H9 (cell line): ENCODE results near the gene G2E3. TPM values are rescaled to one million over a fixed set of nuclear protein-coding genes. Genes with fewer than 3 reads are reported as not detected.
"Not testable (repeated sequence)": the region's sequence is repeated elsewhere in the genome, so short reads cannot be mapped to it uniquely, and the experiment has no call there.

Experiments used
- DNase-seq: peaks from one replicate; pipeline ENCODE4 v3.0.0-alpha.2; 2017
- H2AFZ ChIP-seq: one replicate; pipeline ENCODE4 v1.6.1; 2013; ENCODE audit warnings: mild to moderate bottlenecking, low read length, control low read depth, moderate library complexity
- H2AK5ac ChIP-seq: 2 replicates; pipeline ENCODE4 v1.6.1; 2013; ENCODE audit warnings: low read length, control low read depth, mixed read lengths; ENCODE audit not compliant: insufficient read length
- H2BK120ac ChIP-seq: one replicate; pipeline ENCODE4 v1.6.1; 2013; ENCODE audit warnings: low read depth, mild to moderate bottlenecking, low read length, control low read depth, inconsistent platforms; ENCODE audit not compliant: poor library complexity, severe bottlenecking
- H2BK12ac ChIP-seq: 2 replicates; pipeline ENCODE4 v1.6.1; 2013; ENCODE audit warnings: low read length, control low read depth, mixed read lengths, low read depth; ENCODE audit not compliant: insufficient read length
- H2BK15ac ChIP-seq: 2 replicates; pipeline ENCODE4 v1.6.1; 2013; ENCODE audit warnings: low read depth, low read length, control low read depth
- H2BK20ac ChIP-seq: one replicate; pipeline ENCODE4 v1.6.1; 2013; ENCODE audit warnings: low read depth, mild to moderate bottlenecking, low read length, control low read depth, inconsistent platforms; ENCODE audit not compliant: poor library complexity, severe bottlenecking
- H2BK5ac ChIP-seq: 2 replicates; pipeline ENCODE4 v1.6.1; 2013; ENCODE audit warnings: low read length, control low read depth, mixed read lengths; ENCODE audit not compliant: insufficient read length
- H3K14ac ChIP-seq: 2 replicates; pipeline ENCODE4 v1.6.1; 2013; ENCODE audit warnings: low read length, control low read depth; ENCODE audit not compliant: insufficient read depth
- H3K18ac ChIP-seq: 2 replicates; pipeline ENCODE4 v1.6.1; 2013; ENCODE audit warnings: low read depth, mild to moderate bottlenecking, mixed read lengths, low read length, control low read depth; ENCODE audit not compliant: insufficient read length
- H3K23ac ChIP-seq: 2 replicates; pipeline ENCODE4 v1.6.1; 2013; ENCODE audit warnings: low read length, control low read depth, mixed read lengths, low read depth; ENCODE audit not compliant: insufficient read length
- H3K23me2 ChIP-seq: 2 replicates; pipeline ENCODE4 v1.6.1; 2013; ENCODE audit warnings: low read depth, mild to moderate bottlenecking, mixed read lengths, low read length, control low read depth; ENCODE audit not compliant: insufficient read length, poor library complexity, severe bottlenecking
- H3K27ac ChIP-seq: 2 replicates; pipeline ENCODE4 v1.5.1; 2013; ENCODE audit warnings: low read length, control low read depth, mixed read lengths, low read depth; ENCODE audit not compliant: insufficient read length
- H3K27me3 ChIP-seq: 2 replicates; pipeline ENCODE4 v1.6.1; 2013; ENCODE audit warnings: low read length, control low read depth, inconsistent platforms; ENCODE audit not compliant: insufficient read depth
- H3K4ac ChIP-seq: 2 replicates; pipeline ENCODE4 v1.6.1; 2013; ENCODE audit warnings: low read depth, mild to moderate bottlenecking, control low read depth, inconsistent platforms, low read length, moderate library complexity
- H3K4me1 ChIP-seq: 2 replicates; pipeline ENCODE4 v1.6.1; 2013; ENCODE audit warnings: low read length, control low read depth, inconsistent platforms; ENCODE audit not compliant: insufficient read depth
- H3K4me2 ChIP-seq: 2 replicates; pipeline ENCODE4 v1.6.1; 2013; ENCODE audit warnings: low read length, control low read depth, mixed read lengths; ENCODE audit not compliant: insufficient read length, insufficient read depth
- H3K56ac ChIP-seq: 2 replicates; pipeline ENCODE4 v1.6.1; 2013; ENCODE audit warnings: low read depth, mild to moderate bottlenecking, mixed read lengths, low read length, control low read depth; ENCODE audit not compliant: insufficient read length
- H3K79me1 ChIP-seq: 2 replicates; pipeline ENCODE4 v1.6.1; 2013; ENCODE audit warnings: low read depth, mild to moderate bottlenecking, moderate library complexity, low read length, control low read depth, inconsistent platforms; ENCODE audit not compliant: insufficient read depth, poor library complexity, severe bottlenecking
- H3K79me2 ChIP-seq: 2 replicates; pipeline ENCODE4 v1.6.1; 2013; ENCODE audit warnings: low read length, control low read depth, inconsistent platforms; ENCODE audit not compliant: insufficient read depth
- H3K9ac ChIP-seq: 2 replicates; pipeline ENCODE4 v1.6.1; 2013; ENCODE audit warnings: low read length, control low read depth, mixed read lengths; ENCODE audit not compliant: insufficient read length; ENCODE audit errors: extremely low read depth
- H3K9me3 ChIP-seq: one replicate; pipeline ENCODE4 v1.6.1; 2013; ENCODE audit warnings: low read depth, low read length, inconsistent platforms; ENCODE audit not compliant: control insufficient read depth
- H3T11ph ChIP-seq: one replicate; pipeline ENCODE4 v1.6.1; 2013; ENCODE audit warnings: mild to moderate bottlenecking, low read length, control low read depth, inconsistent platforms
- H4K20me1 ChIP-seq: one replicate; pipeline ENCODE4 v1.6.1; 2013; ENCODE audit not compliant: control insufficient read depth, insufficient read length, insufficient read depth
- H4K5ac ChIP-seq: 2 replicates; pipeline ENCODE4 v1.6.1; 2013; ENCODE audit warnings: low read depth, mild to moderate bottlenecking, mixed read lengths, low read length, control low read depth; ENCODE audit not compliant: insufficient read length
- H4K8ac ChIP-seq: replicated peaks from 2 replicates; pipeline ENCODE4 v1.6.1; 2013; ENCODE audit warnings: low read length, control low read depth, mixed read lengths, low read depth; ENCODE audit not compliant: insufficient read length
- H4K91ac ChIP-seq: 2 replicates; pipeline ENCODE4 v1.6.1; 2013; ENCODE audit warnings: low read depth, mild to moderate bottlenecking, moderate library complexity, mixed read lengths, low read length, control low read depth; ENCODE audit not compliant: insufficient read length
- H3K27ac Mint-ChIP-seq, 3 experiments: 2 replicates in 2 of 3; 3 replicates in 1 of 3; pipeline ENCODE4 v1.8.0; 2020 to 2021; ENCODE audit warnings: mixed read lengths in 3 of 3, mild to moderate bottlenecking in 1 of 3, moderate library complexity in 1 of 3
- H3K27me3 Mint-ChIP-seq: 2 replicates; pipeline ENCODE4 v1.8.0; 2021; ENCODE audit warnings: low read depth, mild to moderate bottlenecking, moderate library complexity, mixed read lengths
- H3K36me3 Mint-ChIP-seq, 3 experiments: 2 replicates in 2 of 3; 3 replicates in 1 of 3; pipeline ENCODE4 v1.8.0; 2020 to 2021; ENCODE audit warnings: low read depth in 3 of 3, mixed read lengths in 3 of 3; ENCODE audit not compliant: insufficient read depth in 1 of 3
- H3K4me1 Mint-ChIP-seq, 2 experiments: 2 replicates each; pipeline ENCODE4 v1.8.0; 2020; ENCODE audit warnings: mixed read lengths in 2 of 2
- H3K4me3 Mint-ChIP-seq, 2 experiments: 2 replicates in 1 of 2; 3 replicates in 1 of 2; pipeline ENCODE4 v1.8.0; 2020 to 2021; ENCODE audit warnings: mild to moderate bottlenecking in 2 of 2, mixed read lengths in 2 of 2, moderate library complexity in 1 of 2
- H3K9me3 Mint-ChIP-seq, 2 experiments: 2 replicates in 1 of 2; 3 replicates in 1 of 2; pipeline ENCODE4 v1.8.0; 2020; ENCODE audit warnings: mild to moderate bottlenecking in 2 of 2, mixed read lengths in 2 of 2, moderate library complexity in 1 of 2
- CTCF ChIP-seq: fragments of 200-600 bp; sonication (generic); conservative IDR thresholded peaks from 3 replicates; pipeline ENCODE4 v1.8.0; 2021; ENCODE audit warnings: antibody characterized with exemption, mild to moderate bottlenecking
- WGBS: extraction: QIAGEN DNeasy Blood & Tissue Kit; methylation state at CpG from one replicate; pipeline ENCODE4 v1.1.7; 2013; ENCODE audit warnings: missing lambda C conversion rate, low lambda C conversion rate, mixed read lengths; ENCODE audit not compliant: insufficient read length; ENCODE audit errors: extremely low coverage; 5-methylcytosine and 5-hydroxymethylcytosine counted together
- total RNA-seq: library from RNA; stranded (reverse); gene quantifications from 2 replicates; pipeline ENCODE4 v1.2.1, GENCODE V29; 2021

Gene G2E3
- total RNA-seq, 1 experiment from 2014 or later, result 49.2 TPM

- Histone ChIP-seq H3K79me1 (no peaks in the 10 kb centered on the region), H2AK5ac (no peak overlapping the region), H3K9ac (no peak overlapping the region), H3T11ph (no peak overlapping the region), H2BK20ac (no peak overlapping the region), H3K79me2 (no peaks in the 10 kb centered on the region), H4K8ac (no peak overlapping the region), H3K56ac (no peak overlapping the region), H3K4me1 (no peaks in the 10 kb centered on the region), H3K27ac (no peak overlapping the region), H3K27me3 (no peaks in the 10 kb centered on the region), H3K23me2 (no peaks in the 10 kb centered on the region), H4K20me1 (no peaks in the 10 kb centered on the region), H2BK15ac (no peak overlapping the region), H3K4me2 (no peak overlapping the region), H2BK120ac (no peak overlapping the region), H2BK5ac (no peak overlapping the region), H3K14ac (no peak overlapping the region), H2BK12ac (no peak overlapping the region), H4K5ac (no peak overlapping the region), H3K18ac (no peak overlapping the region), H3K4ac (no peak overlapping the region), H3K23ac (no peak overlapping the region), H3K9me3 (no peaks in the 10 kb centered on the region), H2AFZ (no peak overlapping the region), H4K91ac (no peak overlapping the region)
- no peak for DNase-seq
- Mint-ChIP-seq H3K27me3 (no peaks in the 10 kb centered on the region), H3K4me3 (no peak overlapping the region), H3K36me3 (peaks cover 49 to 67% (median 63%) of the 10 kb centered on the region in 3 experiments), H3K9me3 (peaks cover 23% of the 10 kb centered on the region in 2 experiments), H3K4me1 (no peaks in the 10 kb centered on the region), H3K27ac (no peak overlapping the region)
- no CpG with 5 or more reads among the region's 1 CpG for WGBS
- TF ChIP-seq CTCF, result no peak
Measured at GRCh38 chr14:30641207-30641606, 82.2 kb downstream of the G2E3 start.

- not testable (repeated sequence) for H3K79me2 ChIP-seq, H3T11ph ChIP-seq, H3K4ac ChIP-seq
Measured at GRCh38 chr14:30644462-30644861, 85.5 kb downstream of the G2E3 start.

More at GRCh38 chr14:30644462-30644861, 85.5 kb downstream of the G2E3 start:
- not testable (repeated sequence) for H3K23me2 ChIP-seq, H4K5ac ChIP-seq, H3K27me3 ChIP-seq, H2AK5ac ChIP-seq, H3K27me3 Mint-ChIP-seq, H3K9ac ChIP-seq, H3K4me1 ChIP-seq, H3K4me3 Mint-ChIP-seq, H2BK15ac ChIP-seq, H3K9me3 ChIP-seq, H3K18ac ChIP-seq, H3K23ac ChIP-seq, H2BK5ac ChIP-seq, H3K4me2 ChIP-seq, H3K56ac ChIP-seq, DNase-seq, H4K8ac ChIP-seq, H3K14ac ChIP-seq, H2AFZ ChIP-seq, H2BK20ac ChIP-seq, H3K27ac ChIP-seq, H2BK120ac ChIP-seq, H3K4me1 Mint-ChIP-seq, H4K91ac ChIP-seq, H4K20me1 ChIP-seq, H3K27ac Mint-ChIP-seq, H2BK12ac ChIP-seq, H3K79me1 ChIP-seq
- Mint-ChIP-seq H3K9me3 (peaks cover 23 to 25% of the 10 kb centered on the region in 2 experiments), H3K36me3 (peaks cover 47 to 68% (median 63%) of the 10 kb centered on the region in 3 experiments)
- WGBS, result no CpG with 5 or more reads among the region's 5 CpGs
